DMS79 (cell line): Measurements from ENCODE around the gene FHL5.
"Not testable (repeated sequence)": the region's sequence is repeated elsewhere in the genome, so short reads cannot be mapped to it uniquely, and the experiment has no call there.

Experiments used
- DNase-seq: peaks from one replicate; lab custom pipeline; 2025; lab: John Stamatoyannopoulos, UW

Gene FHL5, protein sequence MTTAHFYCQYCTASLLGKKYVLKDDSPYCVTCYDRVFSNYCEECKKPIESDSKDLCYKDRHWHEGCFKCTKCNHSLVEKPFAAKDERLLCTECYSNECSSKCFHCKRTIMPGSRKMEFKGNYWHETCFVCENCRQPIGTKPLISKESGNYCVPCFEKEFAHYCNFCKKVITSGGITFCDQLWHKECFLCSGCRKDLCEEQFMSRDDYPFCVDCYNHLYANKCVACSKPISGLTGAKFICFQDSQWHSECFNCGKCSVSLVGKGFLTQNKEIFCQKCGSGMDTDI

DNA sequence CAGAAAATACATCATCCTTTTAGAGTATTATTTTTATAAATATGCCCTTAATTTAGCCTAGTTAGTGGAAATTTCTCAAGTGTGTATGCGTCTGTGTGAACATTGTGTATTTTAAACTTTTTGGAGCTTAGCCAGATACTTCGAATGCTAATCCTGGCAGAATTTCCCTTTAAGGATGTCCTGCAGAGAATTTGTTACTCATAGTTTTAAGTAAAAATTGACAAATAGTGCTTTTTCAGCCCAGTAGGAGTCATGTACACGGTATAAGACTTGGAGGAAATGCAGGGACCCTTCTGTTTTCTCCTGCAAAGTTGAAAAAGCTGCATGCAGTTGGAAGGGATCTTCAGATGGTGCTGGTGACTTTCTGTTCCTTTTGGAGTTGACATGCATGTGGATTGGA lies at the start of gene FHL5:
FHL5 (plus strand) TSS at position 243 of the 400 bp plus-strand sequence. CDS start 40,486 bp downstream, outside the sequence.
- no peak for DNase-seq

DNA sequence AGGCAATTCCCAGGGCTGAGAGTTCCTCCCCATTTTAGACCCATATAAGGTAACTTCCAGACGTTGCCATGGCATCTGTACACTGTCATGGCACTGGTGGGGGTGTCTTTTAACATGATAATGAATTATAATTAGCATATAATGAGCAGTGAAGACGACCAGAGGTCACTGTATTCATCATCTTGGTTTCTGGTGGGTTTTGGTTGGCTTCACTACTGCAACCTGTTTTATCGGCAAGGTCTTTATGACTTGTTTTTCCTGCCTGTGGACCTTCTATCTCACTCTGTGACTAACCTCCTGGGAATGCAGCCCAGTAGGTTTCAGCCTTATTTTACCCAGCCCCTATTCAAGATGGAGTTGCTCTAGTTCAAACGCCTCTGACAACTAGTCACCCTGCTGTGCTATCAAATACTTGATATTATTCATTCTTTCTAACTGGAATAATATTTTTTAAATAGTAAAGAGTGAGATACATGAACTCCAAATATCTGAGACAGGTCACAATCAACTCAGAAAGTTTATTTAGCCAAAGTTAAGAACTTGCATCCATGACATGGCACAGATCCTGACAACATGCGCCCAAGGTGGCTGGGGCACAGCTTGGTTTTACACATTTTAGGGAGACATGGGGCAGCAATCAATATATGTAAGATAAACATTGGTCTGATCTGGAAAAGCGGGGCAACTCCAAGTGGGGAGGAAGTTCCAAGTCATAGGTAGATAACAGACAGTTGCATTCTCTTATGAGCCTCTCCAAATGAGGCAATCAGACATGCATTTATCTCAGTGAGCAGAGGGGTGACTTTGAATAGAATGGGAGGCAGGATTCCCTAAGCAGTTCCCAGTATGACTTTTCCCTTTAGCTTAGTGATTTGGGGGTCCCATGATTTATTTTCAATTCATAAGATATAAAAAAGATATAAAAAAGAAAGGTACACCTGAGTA lies 42.5 kb upstream of the FHL5 start:
- DNase-seq: no peak

DNA sequence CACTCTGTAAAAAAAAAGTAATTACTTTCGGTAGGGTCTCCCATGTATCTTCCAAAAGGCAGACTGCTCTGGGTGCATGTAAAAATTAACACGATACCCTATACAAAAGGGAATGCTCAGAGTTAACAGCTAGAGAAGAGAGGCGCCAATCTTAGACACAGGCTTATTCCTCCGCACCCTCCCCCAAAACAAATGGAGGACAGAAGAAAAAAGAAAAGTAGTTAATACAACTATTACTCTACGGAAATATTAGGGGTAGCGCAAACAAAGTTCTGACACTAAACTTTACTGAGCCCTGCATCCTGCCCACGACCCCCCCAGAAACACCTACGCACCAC lies 41.7 kb upstream of the FHL5 start:
- no peak for DNase-seq

DNA sequence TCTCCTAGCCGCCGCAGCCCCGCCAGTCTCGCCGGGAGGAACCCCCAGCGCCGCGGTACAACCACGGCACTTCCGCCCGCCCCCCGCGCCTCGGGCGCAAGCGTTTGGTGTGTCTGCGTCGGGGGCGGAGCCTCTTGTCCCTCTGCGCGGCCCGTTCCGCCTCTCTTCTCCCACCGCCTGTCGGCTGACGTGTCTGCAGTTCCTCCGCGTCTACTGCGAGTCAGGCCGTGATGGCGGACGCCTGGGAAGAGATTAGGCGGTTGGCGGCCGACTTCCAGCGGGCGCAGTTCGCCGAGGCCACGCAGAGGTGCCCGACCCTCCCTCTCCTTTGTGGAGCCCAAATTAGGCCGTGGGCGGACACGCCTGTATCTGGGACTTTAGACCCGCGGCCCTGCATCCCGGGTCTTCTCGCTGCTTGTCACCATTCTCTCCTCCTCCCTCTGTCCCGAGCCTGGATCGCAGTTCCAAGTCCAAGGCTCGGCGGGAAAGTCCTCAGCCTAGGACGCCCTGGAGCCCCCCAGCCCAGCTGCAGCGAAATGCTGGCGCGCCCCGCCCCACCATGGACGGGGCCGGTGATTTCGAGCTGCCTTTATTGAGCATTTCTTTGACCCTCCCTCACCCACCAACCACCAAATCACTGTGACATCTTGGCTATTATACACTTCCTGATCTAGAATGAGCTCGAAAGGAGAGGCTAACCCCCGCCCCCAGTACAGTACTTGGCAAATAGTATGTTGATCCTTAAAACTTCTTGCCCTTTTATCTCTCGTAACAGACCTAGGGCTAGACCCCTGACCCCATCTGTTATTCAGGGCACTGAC lies 41.1 kb upstream of the FHL5 start, which contains the start of gene UFL1:
UFL1 (plus strand) TSS at position 163 of the 821 bp plus-strand sequence; CDS start at position 231, 68 bp downstream.
- DNase-seq: peak; percentile 79

DNA sequence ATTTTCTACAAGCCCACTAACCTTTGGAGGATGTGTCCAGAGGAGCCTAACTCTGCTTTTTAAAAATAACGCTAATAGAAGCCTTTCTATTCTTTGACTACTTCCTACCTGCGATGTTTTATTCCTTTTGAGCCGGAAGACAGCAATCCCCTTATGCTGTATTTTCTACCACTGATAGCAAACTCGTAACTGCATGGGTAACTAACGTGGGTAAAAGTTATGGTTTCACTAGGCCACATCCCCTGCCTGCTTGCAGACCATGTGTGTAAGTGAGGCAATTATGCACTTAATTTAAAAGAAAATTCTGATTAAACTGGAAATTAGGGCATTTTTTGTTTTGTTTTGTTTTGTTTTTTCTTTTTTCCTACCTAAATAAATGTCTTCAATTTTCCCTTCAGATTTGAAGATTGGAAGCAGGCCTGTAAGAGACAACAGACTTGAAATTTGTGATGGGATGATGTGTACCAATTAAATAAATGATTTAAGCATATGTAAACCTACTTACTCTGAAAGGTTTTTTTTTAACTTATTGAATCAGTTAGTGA lies 40.4 kb upstream of the FHL5 start:
- DNase-seq: no peak

DNA sequence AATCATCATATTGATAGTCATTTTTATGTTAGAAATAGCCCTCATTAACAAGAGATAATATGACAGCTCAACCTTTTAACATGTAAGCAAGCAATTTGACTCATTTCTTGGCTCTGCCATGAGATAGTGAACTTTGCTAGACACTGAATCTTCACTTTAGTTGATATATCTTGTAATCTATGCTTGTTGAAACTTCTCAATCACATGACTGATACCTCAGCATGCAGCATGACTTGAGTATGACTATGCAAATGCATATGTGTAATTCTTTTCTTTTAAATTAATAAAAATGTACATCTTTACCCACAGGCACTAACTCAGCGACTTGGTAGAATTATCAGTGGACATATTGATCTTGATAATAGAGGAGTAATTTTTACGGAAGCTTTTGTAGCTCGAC lies 34.7 kb upstream of the FHL5 start:
- DNase-seq: no peak

DNA sequence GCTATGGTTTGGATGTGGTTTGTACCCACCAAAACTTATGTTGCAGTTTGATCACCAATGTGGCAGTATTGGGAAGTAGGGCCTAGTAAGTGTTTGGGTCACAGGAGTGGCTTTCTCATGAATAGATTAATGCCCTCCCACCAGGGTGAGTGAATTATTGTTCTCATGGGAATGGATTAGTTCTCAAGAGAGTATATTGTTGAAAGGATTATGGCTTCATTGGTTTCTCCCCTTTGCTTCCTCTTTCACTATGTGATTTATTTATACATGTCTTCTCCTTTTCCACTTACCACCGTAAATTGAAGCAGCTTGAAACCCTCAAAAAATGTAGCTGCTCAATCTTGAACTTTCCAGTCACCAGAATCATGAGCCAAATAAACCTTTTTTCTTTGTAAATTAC lies 30.5 kb upstream of the FHL5 start:
- no peak for DNase-seq

DNA sequence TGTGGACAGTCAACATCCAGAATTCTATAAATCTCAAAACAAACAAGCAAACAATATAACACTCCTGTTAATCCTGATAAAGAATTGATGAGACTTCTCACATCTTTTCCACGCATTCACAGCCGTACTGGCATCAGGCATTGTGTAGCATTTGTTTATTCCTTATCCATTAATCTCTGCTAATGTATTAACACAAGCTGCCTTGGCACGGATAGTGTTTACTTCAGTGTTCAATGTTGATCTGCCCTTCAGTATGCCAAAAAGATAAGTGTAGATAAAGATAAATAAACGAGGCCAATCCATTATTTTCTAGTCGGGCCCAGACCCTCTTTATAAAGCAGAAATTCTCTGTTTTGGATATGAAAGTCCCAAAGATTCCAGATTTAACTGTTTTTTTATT lies 25.2 kb upstream of the FHL5 start:
- no peak for DNase-seq

DNA sequence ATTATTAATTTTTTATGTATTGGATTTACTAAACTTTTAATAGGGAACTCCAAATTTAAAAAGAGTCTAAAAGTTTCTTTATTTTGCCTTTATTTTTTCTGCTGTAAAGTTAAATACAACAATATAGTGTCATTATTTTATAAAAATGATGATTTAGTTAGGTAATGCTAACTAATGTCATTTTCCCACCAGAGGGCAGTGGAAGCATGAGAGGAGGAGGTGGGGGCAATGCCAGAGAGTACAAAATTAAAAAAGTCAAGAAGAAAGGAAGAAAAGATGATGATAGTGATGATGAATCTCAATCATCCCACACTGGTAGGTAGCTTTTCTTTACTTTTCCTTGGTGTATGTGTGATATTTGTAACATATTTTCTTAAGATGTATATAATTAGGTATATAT lies 20.2 kb upstream of the FHL5 start:
- no peak for DNase-seq

DNA sequence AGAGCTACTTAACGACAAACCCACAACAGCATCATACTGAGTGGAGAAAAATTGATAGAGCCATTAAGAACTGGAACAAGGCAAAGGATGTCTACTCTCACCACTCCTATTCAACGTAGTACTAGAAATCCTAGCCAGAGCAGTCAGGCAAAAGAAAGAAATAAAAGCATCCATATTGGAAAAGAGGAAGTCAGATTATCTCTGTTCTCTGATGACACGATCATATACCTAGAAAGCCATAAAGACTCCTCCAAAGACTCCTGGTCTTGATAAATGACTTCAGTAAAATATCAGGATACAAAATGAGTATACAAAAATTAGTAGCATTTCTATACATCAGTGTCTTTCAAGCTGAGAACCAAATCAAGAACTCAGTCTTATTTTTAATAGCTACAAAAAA lies 17.0 kb upstream of the FHL5 start:
- no peak for DNase-seq

DNA sequence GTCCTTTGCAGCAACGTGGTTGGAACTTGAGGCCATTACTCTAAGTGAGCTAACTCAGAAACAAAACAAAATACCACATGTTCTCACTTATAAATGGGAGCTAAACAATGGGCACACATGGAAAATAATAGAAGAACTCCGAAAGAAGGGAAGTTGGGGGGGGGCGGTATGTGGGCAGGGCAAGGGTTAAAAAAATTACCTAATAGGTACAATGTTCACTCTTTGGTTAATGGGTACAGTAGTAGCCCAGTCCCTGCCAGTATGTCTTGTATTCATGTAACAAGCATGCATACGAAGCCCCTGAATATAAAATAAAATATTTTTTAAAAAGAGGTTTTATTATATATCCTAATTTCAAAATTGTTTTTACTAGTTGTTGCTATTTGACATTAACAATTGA lies 15.3 kb upstream of the FHL5 start:
- no peak for DNase-seq

DNA sequence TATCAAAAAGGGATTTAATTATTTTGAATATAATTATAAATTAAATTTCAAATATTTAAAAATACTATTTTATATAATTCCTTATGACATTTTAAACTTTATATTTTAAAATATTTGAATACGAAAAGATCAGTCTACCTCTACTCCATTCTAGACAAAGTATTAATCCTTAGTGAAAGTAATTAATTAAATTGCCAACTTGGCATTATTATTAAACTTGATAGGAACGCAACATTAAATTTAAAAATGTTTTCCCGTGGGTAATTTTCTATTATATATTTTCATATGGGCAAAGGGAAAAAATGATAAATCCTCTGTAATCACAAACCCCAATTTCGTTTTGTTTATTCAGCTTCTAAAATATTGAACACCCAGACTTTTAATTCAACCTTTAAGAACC lies 8.4 kb upstream of the FHL5 start:
- no peak for DNase-seq

DNA sequence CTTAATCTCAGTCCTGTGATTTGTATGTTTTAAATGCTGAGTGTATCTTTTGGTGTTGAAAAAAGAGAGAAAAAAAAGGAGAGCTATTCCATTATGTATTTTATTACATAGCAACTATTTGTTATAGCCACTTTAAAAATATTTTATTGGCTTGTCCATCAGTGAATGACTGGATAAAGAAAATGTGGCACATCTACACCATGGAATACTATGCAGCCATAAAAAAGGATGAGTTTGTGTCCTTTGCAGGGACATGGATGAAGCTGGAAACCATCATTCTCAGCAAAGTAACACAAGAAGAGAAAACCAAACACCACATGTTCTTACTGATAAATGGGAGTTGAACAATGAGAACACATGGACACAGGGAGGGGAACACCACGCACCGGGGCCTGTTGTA lies 3.2 kb upstream of the FHL5 start:
- not testable (repeated sequence) for DNase-seq

DNA sequence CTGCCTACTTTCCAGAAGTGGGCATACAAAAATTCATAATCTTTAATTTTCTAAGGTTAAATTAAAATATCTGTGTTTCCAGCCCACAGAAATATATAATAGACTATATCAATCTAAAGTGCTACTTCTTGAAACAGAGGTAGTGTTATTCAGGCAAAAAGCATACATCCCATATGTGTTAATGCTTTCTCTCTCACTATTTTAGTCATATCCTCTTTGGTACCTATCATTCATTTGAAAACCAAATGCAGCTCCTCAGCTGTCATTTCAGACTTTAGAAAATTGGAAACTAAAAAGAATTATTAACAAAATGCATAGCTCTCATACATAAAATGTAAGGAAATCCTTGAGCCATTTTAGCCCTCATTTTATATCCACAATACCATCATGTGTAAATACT lies 925 bp downstream of the FHL5 start:
- no peak for DNase-seq

DNA sequence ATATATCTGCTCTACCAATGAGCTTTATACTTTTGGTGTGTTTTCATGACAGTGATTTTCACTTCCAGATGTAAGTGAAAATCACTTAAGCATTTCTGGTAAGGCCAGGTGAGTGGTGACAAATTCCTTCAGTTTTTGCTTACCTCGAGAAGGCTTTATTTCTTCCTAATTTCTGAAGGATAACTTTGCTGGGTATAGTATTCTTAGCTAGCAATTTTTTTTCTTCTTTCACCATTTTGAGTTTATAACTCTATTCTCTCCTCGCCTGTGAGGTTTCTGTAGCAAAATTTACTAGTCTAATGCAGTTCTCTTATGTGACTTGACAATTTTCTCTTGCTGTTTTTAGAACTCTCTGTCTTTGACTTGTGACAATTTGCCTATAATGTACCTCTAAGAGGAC lies 7.1 kb downstream of the FHL5 start:
- no peak for DNase-seq

DNA sequence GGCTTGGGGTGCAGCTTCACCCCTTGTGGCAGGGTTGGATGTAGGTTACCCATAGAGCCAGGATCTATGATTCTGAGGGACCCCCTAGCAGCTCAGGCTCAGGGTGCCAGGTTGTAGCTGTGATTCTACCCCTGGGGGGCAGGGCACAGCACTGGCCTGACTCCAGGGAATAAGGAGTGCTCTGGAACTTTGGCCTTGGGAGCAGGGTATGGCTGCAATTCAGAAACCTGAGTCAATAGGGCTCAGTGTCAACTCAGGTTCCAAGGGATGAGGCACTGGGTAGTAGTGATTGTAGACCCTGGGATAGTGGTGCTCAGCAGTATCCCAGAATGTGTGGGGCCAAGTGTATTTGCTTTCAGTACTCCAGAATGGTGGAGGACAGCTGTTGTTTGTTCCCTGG lies 8.6 kb downstream of the FHL5 start:
- no peak for DNase-seq

DNA sequence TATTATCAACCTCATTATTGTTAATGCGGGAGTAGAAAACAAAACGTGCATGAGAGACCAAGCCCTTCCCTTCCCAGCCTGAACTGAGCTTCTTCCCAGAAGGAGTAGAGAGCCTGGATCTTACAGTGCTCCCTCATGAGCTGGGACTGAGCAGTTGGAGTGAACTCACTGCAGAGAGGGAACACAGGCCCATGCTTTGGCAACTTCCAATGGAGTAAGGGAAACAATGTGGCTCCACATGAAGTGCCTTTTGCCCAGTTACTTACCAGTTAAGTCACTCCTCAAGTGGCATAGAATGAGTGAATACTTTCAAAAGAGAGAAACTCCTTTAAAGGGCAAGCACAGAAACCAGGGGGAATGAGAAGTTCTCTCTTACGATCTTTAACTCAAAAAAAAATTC lies 12.4 kb downstream of the FHL5 start:
- DNase-seq: no peak

DNA sequence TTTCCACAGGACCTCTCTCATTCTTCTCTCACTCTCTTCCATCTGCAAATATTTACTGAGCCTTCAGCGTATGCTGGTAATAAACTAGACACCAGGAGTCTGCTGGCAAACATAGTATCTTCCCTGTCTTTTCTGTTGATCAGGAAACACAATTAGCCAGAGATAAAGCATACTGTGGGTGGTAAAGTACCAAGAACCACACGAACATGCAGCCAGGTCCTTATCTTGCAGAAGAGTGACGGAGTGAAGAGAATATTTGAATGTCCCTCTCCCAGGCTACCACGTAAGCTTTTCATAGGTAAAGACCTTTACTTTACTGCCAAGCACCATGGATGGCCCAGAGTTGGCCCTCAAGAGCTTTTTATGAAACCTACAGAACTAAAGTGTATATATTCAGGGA lies 13.3 kb downstream of the FHL5 start:
- no peak for DNase-seq

DNA sequence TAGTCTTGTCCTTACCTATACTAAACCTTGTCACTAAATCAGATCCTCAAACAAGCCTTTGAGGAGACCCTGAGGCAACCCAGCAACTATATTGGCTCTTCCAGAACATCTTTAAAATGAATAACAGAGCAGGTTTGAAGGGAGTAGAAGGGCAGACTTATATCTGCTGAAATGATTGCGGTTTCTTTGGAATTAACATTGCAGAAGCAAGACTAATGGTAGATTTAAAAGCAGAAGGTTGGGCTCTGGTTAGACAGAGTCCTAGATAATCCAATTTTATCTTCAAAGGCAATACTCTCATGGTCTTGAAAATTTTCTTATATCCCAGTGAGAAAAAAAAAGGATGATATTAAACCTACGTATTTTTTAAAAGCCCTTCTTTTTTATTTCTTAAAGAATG lies 19.1 kb downstream of the FHL5 start:
- DNase-seq: no peak

DNA sequence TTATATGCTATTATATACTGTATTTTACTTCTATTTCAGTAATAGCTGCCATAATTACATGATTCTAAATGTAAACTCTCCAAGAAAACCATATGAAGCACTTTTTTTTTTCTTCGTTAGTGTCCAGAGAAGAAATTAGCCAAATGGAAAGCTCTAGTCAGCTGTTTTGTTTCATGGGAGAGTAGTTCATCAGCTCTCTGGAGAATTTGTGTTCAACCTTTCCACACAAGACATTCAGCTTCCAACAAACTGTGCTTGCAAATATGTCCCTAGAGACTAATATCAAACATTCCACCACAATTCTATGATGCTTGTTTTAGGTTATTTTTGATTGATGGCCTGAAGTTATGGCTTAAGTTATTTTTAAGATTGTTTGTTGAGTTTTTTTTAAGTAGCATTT lies 19.5 kb downstream of the FHL5 start:
- no peak for DNase-seq

DNA sequence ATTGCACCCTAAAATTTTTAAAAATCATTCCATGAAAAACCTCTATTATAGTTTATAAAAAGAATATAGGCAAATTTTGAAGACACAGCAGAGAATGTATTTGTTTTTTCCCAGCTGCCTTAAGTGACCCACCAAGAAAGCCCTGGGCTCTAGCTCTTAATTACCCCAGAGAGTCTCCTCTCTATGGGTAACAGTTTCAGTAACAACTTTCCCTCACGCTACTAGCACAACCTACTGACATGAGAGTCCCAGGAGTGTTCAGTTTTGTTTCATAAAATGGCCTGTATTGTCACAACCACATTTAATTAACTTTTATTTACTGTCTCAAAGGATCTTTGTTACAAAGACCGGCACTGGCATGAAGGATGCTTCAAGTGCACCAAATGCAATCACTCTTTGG lies 41.5 kb downstream of the FHL5 start:
- peak; percentile 87 for DNase-seq

DNA sequence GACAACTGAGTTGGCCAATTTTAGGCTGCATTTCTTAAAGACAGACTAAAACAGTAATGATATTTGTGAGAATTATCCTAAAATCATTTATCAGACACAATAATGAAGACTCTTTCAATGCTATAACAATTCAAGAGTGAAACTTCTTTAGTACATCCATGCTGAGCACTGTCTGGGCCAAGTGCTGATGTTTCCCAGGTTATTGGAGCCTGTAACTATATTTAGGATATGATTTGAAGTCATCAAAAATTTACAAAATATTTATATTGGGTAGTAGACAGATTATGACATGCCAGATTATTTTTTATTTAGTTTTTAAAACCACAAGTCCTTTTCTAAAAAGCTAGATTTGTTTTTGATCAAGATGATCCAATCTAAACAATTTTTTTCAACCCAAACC lies 45.1 kb downstream of the FHL5 start:
- DNase-seq: no peak
